Measurements from ENCODE around the gene FGGY.
"Not testable (repeated sequence)": the region's sequence is repeated elsewhere in the genome, so short reads cannot be mapped to it uniquely, and the experiment has no call there.

The FGGY gene

GRCh38 chr1:59553371-59553770, 256.5 kb downstream of the FGGY start:
- TF ChIP-seq CTCF (conservative IDR thresholded peaks at IDR 0.05; ENCODE audit: low read length): no peak
- DNase-seq (ENCODE audit: low read depth): no peak
- H3K4me3 ChIP-seq (ENCODE audit: low read length): no peak overlapping the region

GRCh38 chr1:59554011-59554663, 257.2 kb downstream of the FGGY start:
- no peak for TF ChIP-seq CTCF (conservative IDR thresholded peaks at IDR 0.05; ENCODE audit: low read length)
- DNase-seq (ENCODE audit: low read depth): no peak

GRCh38 chr1:59554752-59555151, 257.9 kb downstream of the FGGY start:
- TF ChIP-seq CTCF (conservative IDR thresholded peaks at IDR 0.05; ENCODE audit: low read length): no peak
- no peak for DNase-seq (ENCODE audit: low read depth)
- H3K4me3 ChIP-seq (ENCODE audit: low read length): no peak overlapping the region

More at GRCh38 chr1:59554011-59554663, 257.2 kb downstream of the FGGY start:
- no peak overlapping the region for H3K4me3 ChIP-seq (ENCODE audit: low read length)

- no peak for TF ChIP-seq CTCF (conservative IDR thresholded peaks at IDR 0.05; ENCODE audit: low read length)
- no peak overlapping the region for H3K4me3 ChIP-seq (ENCODE audit: low read length)
- DNase-seq (ENCODE audit: low read depth): no peak
Observed at GRCh38 chr1:59556398-59556797, 259.5 kb downstream of the FGGY start.

- no peak for TF ChIP-seq CTCF (conservative IDR thresholded peaks at IDR 0.05; ENCODE audit: low read length)
- H3K4me3 ChIP-seq (ENCODE audit: low read length): no peak overlapping the region
- no peak for DNase-seq (ENCODE audit: low read depth)
Observed at GRCh38 chr1:59556802-59557548, 260.1 kb downstream of the FGGY start.

- TF ChIP-seq CTCF (conservative IDR thresholded peaks at IDR 0.05; ENCODE audit: low read length): no peak
- H3K4me3 ChIP-seq (ENCODE audit: low read length): no peak overlapping the region
- DNase-seq (ENCODE audit: low read depth): no peak
Observed at GRCh38 chr1:59557549-59557885, 260.6 kb downstream of the FGGY start.

GRCh38 chr1:59558580-59558979, 261.7 kb downstream of the FGGY start:
- not testable (repeated sequence) for H3K4me3 ChIP-seq (ENCODE audit: low read length); DNase-seq (ENCODE audit: low read depth)

Data from AG10803 (cell line).